Spleen (tissue), 7 donors: ENCODE measurements around the gene C1QTNF1.

Source experiments
- POLR2A ChIP-seq, 3 donors: fragments of 450-650 bp; IDR thresholded peaks; one replicate each; pipeline ENCODE4 v1.5.1; 2017; ENCODE audit warnings: antibody characterized with exemption in 3 of 3, mild to moderate bottlenecking in 1 of 3
- TF ChIP-seq, protein P1 (sequence below), 11 experiments: fragments of 200-600 bp in 7 of 11; fragments of 450-650 bp in 4 of 11; sonication (generic) in 4 of 11; IDR thresholded peaks in 8 of 11; conservative IDR thresholded peaks in 3 of 11; 1 replicate in 7 of 11; 2 replicates in 4 of 11; pipeline versions ENCODE4 v1.4.0 to v1.8.0; 2016 to 2021; ENCODE audit warnings: antibody characterized with exemption in 11 of 11, inconsistent platforms in 4 of 11, mild to moderate bottlenecking in 1 of 11
- donor health status: DM: no; HTN: no; CAD: no; lungs with moderate emphysema.
- donor health status: DM: no; HTN: no; CAD: no.
- donor health status: DM: no; HTN: no; CAD: no.

DNA sequence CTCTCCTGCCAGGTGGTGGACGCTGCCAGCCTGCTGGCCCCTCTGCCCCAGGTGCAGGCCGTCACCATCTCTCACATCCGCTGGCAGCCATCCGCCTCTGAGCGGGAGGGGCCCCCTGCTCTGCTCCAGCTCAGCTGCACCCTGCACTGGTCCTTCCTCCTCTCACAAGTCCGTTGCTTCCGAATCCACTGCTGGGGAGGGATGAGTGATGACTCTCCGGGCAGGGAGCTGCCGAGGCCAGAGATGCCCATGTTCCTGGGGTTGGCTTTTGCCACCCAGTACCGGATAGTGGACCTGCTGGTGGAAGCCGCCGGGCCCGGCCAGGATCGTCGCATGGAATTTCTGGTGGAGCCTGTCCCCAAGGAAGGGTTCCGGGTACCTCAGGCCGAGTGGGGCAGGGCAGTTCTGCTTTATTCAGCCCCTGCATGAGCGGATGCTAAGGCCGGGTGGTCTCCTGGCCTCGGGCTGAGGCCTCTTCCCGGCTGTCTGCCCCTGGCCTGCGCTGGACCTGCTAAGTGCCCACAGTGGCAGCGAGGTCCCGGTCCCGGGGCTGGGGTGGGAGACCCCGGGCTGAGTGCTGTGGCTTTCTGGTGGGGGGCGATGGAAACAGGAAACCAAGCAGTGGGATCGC is 62.1 kb downstream of the C1QTNF1 start:
- no peak for TF ChIP-seq POLR2A (IDR thresholded peaks at IDR 0.05)
- TF ChIP-seq, protein P1, sequence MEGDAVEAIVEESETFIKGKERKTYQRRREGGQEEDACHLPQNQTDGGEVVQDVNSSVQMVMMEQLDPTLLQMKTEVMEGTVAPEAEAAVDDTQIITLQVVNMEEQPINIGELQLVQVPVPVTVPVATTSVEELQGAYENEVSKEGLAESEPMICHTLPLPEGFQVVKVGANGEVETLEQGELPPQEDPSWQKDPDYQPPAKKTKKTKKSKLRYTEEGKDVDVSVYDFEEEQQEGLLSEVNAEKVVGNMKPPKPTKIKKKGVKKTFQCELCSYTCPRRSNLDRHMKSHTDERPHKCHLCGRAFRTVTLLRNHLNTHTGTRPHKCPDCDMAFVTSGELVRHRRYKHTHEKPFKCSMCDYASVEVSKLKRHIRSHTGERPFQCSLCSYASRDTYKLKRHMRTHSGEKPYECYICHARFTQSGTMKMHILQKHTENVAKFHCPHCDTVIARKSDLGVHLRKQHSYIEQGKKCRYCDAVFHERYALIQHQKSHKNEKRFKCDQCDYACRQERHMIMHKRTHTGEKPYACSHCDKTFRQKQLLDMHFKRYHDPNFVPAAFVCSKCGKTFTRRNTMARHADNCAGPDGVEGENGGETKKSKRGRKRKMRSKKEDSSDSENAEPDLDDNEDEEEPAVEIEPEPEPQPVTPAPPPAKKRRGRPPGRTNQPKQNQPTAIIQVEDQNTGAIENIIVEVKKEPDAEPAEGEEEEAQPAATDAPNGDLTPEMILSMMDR (IDR thresholded peaks at IDR 0.05 in 8 of 11, conservative IDR thresholded peaks at IDR 0.05 in 3 of 11), result no peak
